GM23248 (cell line): Measurements from ENCODE around the gene LMX1A.

Experiments used
- EZH2 ChIP-seq: fragments of 200-600 bp; sonication (generic); IDR thresholded peaks from 2 replicates; pipeline ENCODE4 v1.6.1; 2018; ENCODE audit warnings: antibody characterized with exemption, mild to moderate bottlenecking; ENCODE audit not compliant: insufficient read depth, poor library complexity, severe bottlenecking
- EZH2phosphoT487 ChIP-seq: fragments of 200-600 bp; sonication (generic); IDR thresholded peaks from 2 replicates; pipeline ENCODE4 v1.6.1; 2018; ENCODE audit warnings: antibody characterized with exemption, moderate library complexity, mild to moderate bottlenecking, low read depth; ENCODE audit not compliant: insufficient read depth

GRCh38 chr1:165375623-165376022 lies 19.1 kb upstream of the LMX1A start:
- no peak for TF ChIP-seq EZH2
- TF ChIP-seq EZH2phosphoT487, result no peak
